Measurements from ENCODE around the gene URGCP. TPM values are rescaled to one million over a fixed set of nuclear protein-coding genes. Genes with fewer than 3 reads are reported as not detected.

URGCP gene, protein sequence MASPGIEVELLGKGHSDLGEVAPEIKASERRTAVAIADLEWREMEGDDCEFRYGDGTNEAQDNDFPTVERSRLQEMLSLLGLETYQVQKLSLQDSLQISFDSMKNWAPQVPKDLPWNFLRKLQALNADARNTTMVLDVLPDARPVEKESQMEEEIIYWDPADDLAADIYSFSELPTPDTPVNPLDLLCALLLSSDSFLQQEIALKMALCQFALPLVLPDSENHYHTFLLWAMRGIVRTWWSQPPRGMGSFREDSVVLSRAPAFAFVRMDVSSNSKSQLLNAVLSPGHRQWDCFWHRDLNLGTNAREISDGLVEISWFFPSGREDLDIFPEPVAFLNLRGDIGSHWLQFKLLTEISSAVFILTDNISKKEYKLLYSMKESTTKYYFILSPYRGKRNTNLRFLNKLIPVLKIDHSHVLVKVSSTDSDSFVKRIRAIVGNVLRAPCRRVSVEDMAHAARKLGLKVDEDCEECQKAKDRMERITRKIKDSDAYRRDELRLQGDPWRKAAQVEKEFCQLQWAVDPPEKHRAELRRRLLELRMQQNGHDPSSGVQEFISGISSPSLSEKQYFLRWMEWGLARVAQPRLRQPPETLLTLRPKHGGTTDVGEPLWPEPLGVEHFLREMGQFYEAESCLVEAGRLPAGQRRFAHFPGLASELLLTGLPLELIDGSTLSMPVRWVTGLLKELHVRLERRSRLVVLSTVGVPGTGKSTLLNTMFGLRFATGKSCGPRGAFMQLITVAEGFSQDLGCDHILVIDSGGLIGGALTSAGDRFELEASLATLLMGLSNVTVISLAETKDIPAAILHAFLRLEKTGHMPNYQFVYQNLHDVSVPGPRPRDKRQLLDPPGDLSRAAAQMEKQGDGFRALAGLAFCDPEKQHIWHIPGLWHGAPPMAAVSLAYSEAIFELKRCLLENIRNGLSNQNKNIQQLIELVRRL
- total RNA-seq (2022; extraction: Qiagen RNA extraction): 25.9 to 28.5 TPM (median 28.1 TPM) in 5 replicates

DNA sequence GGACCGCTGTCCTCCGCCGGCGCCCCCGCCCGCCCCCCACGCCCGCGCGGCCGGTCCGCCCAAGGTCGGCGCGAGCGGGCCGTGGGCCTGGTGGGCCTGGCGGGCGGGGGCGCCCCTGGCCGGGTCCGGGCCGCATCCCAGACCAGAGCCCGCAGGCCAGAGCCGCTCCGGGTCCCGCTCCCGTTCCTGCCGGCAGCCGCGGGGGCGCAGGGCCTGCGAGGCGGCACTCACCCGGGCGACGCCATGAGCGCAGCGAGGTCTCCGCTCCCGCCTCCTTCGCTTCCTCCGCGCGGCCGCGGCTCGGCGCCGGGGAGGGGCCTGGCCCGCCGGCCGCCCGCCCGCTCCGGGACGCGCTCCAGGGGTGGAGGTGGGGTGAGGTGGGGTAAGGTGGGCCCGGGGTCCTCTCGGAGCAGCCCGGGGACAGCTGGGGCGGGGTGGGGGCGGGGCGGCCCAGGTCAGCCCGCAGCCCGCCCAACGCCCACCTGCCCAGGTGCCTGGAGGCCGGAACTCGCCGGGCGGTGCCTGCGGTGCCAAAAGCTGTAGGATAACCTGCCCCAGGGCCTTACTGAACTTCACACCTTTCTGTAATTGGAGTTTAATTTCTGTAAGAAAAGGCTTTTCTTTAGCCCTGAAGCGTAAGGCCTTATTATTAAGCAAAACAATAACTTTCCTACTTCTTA lies at the start of gene URGCP:
URGCP (minus strand) TSS at position 266 of the 680 bp plus-strand sequence; CDS start at position 245, 21 bp downstream.

DNA sequence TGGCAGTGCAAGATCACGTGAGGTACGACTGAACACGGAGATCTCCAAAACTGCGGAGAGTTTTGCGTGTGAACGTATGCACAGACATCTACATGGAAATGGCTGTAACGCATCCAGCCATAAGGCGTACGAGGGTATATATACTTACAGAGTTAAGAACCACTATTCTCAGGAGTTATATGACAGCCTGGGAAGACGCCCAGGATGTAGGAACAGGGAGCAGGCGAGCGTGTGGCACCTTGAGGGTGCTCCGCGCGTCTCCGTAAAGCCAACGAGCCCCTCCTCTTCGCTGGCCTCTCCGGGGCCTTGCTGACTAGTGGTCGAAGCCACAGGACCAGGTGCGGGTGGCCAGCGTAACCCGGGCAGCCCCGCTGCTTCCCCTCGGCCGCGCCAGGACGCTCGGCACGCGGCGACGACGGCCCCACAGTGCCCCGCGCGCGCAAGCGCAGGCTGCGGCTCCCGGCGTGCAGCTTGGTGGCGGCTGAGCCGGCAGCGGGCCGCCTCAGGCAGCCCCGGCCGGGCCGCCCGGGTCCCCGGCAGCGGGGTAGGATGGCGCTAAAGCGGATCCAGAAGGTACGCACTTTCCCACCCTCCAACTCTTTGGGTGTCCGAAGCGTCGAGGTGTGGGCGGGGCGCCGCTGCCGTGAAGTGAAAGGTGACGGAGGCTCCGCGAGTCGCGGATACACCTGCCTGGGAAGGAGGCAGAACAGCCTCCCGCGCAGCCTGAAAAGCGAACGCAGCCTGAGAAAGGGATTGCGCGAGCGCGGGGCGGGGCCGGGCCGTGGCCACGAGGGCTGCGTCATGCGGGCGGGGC lies 19.8 kb upstream of the URGCP start, which contains the start of gene UBE2D4:
UBE2D4 (plus strand) TSS at position 453 of the 814 bp plus-strand sequence; CDS start at position 550, 97 bp downstream.

DNA sequence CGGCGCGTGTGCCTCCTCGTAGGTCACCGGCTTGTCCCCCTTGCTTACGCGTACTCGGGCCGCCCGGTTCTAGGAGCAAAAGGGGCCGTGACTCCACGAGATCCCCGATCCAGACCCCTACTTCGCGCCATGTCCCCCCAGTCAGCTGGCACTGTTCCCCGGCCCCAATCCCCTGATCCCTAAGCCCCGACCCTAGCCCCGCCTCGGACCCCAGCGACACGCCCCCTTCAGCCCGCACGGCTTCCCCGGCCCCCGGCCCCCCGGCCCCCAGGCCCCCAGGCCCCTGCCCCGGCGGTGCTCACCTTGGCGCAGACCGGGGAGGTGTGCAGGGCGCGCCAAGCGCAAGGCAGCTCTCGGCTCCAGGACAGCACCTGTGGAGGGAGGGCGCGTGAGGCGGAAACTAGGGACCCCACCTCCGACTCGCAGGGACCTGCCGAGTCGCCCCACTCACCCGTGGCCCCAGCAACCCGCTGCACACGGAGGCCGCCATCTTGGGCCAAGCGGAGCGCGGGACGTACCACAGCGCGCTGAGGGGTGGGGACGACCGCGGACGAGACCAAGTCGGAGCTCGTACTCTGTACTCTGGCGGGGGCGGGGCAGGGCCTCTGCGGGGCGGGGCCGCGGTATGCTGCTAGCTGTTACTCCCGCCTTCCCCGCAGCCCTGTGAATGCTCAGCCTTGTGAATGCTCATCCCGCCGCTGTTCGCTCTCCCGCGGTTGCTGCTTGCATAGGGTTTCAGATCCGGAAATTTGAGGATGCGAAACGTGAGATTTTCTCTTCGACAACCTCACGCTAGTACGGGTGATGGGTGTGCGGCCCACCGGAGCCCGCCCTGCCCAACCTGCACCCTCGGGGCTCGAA lies 37.2 kb downstream of the URGCP start, which contains the start of gene MRPS24:
MRPS24 (minus strand) TSS at position 512 of the 861 bp plus-strand sequence; CDS start at position 490, 22 bp downstream.

Other genes starting within 250 kb of the URGCP start
- 81.3 to 90.0 TPM (median 84.6 TPM) in 5 replicates for gene COA1, start 177.1 kb downstream of the URGCP start, total RNA-seq (2022; extraction: Qiagen RNA extraction)
- 71.9 to 86.5 TPM (median 74.9 TPM) in 5 replicates for gene BLVRA, start 147.9 kb downstream of the URGCP start, total RNA-seq (2022; extraction: Qiagen RNA extraction)
- gene MRPS24, start 37.1 kb downstream of the URGCP start, total RNA-seq (2022; extraction: Qiagen RNA extraction): 227 to 263 TPM (median 250 TPM) in 5 replicates
- gene UBE2D4, start 19.8 kb upstream of the URGCP start, total RNA-seq (2022; extraction: Qiagen RNA extraction): 7.9 to 11.5 TPM (median 9.6 TPM) in 5 replicates
- gene SPDYE1, start 91.3 kb upstream of the URGCP start, total RNA-seq (2022; extraction: Qiagen RNA extraction): not detected in 5 replicates
- gene DBNL, start 138.1 kb upstream of the URGCP start, total RNA-seq (2022; extraction: Qiagen RNA extraction): 66.0 to 71.9 TPM (median 71.2 TPM) in 5 replicates
- gene PGAM2, start 159.0 kb upstream of the URGCP start, total RNA-seq (2022; extraction: Qiagen RNA extraction): not detected in 5 replicates
- gene POLM, start 175.9 kb upstream of the URGCP start, total RNA-seq (2022; extraction: Qiagen RNA extraction): 6.4 to 7.3 TPM (median 7.0 TPM) in 5 replicates
- gene AEBP1, start 197.7 kb upstream of the URGCP start, total RNA-seq (2022; extraction: Qiagen RNA extraction): 0.06 TPM in 1 of 5 replicates, not detected in the others
- gene POLD2, start 217.0 kb upstream of the URGCP start, total RNA-seq (2022; extraction: Qiagen RNA extraction): 150 to 170 TPM (median 169 TPM) in 5 replicates
- not detected in 5 replicates for gene MYL7, start 234.7 kb upstream of the URGCP start, total RNA-seq (2022; extraction: Qiagen RNA extraction)